ENCODE data around the gene LAMTOR5. TPM values are rescaled to one million over a fixed set of nuclear protein-coding genes. Genes with fewer than 3 reads are reported as not detected.

The LAMTOR5 gene
- total and polyA plus RNA-seq, 10 of the 15 experiments (the other 5 are each of a cell fraction or from before 2014, with no cell fraction given), result 64.1 to 613 (median 315) TPM

DNA sequence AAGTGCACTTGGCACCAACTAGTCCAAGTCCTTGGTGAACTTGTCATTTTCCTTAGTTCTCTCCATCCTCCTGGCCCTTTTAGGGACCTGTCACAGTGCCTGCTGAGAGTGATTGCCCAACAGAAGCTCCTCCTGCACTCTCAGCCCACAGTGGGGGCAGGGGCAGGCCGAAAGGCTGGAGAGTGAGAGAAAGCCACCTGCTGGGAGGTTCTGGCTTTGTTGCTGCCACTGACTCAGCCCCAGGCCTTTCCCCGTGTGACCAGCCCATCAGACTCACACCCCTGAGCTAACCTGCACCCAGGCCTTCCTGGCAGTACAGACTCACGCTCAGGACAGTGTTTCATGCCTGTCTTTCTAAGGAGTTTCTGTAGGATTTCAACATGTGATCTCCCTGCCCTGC, 26.3 kb upstream of the LAMTOR5 start (continued):
- TF ChIP-seq ASH2L (IDR thresholded peaks at IDR 0.05; ENCODE audit: borderline replicate concordance, low read depth) (no peak), GATAD2B (conservative IDR thresholded peaks at IDR 0.05; ENCODE audit: low read depth) (no peak)

DNA sequence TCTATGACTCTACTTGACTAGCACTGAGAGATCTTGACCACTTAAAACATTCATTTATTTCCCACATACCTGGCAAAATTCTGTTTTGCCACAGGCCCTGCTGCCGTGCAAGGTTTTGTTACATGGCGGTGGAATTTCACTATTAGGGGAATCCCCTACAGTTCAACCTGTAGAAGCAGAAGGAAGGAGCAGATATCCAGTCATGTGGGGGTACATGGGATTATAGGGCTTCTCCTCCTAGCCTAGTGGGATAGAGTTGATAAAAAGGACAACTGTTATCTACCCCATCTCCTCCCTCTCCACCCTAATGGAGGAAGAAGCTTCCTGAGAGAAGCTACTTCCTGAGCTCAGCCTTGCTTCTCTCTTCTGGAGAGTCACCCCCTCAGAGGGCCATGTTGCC, 25.7 kb upstream of the LAMTOR5 start:
- H3K4me2 ChIP-seq (ENCODE audit: control insufficient read depth, insufficient read depth), result no peak overlapping the region

More for the DNA sequence above, 25.7 kb upstream of the LAMTOR5 start:
- H2AFZ ChIP-seq (ENCODE audit: control insufficient read depth, low read depth, low read length), result no peak overlapping the region
- H4K20me1 ChIP-seq (ENCODE audit: control insufficient read depth, insufficient read depth), result no peaks in the 10 kb centered on the region
- FAIRE-seq (no peak), ATAC-seq (no peak), DNase-seq (ENCODE audit: low read depth, low spot score) (no peak)
- POLR2A ChIA-PET, result no interaction called here
- TF ChIP-seq, protein P1, sequence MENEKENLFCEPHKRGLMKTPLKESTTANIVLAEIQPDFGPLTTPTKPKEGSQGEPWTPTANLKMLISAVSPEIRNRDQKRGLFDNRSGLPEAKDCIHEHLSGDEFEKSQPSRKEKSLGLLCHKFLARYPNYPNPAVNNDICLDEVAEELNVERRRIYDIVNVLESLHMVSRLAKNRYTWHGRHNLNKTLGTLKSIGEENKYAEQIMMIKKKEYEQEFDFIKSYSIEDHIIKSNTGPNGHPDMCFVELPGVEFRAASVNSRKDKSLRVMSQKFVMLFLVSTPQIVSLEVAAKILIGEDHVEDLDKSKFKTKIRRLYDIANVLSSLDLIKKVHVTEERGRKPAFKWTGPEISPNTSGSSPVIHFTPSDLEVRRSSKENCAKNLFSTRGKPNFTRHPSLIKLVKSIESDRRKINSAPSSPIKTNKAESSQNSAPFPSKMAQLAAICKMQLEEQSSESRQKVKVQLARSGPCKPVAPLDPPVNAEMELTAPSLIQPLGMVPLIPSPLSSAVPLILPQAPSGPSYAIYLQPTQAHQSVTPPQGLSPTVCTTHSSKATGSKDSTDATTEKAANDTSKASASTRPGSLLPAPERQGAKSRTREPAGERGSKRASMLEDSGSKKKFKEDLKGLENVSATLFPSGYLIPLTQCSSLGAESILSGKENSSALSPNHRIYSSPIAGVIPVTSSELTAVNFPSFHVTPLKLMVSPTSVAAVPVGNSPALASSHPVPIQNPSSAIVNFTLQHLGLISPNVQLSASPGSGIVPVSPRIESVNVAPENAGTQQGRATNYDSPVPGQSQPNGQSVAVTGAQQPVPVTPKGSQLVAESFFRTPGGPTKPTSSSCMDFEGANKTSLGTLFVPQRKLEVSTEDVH (IDR thresholded peaks at IDR 0.05; ENCODE audit: low read depth, partially characterized antibody), result no peak
- TF ChIP-seq POLR2AphosphoS2 (IDR thresholded peaks at IDR 0.05; ENCODE audit: low read depth, low read length), result no peak
- TF ChIP-seq MLLT1 (IDR thresholded peaks at IDR 0.05), result no peak
- TF ChIP-seq SIX5 (IDR thresholded peaks at IDR 0.05; ENCODE audit: low read depth, low read length, severe bottlenecking), result no peak
- TF ChIP-seq CREB1 (IDR thresholded peaks at IDR 0.05; ENCODE audit: low read depth), result no peak
- no peak for TF ChIP-seq BMI1 (IDR thresholded peaks at IDR 0.05; ENCODE audit: borderline replicate concordance)
- no peak for TF ChIP-seq CHD4 (IDR thresholded peaks at IDR 0.05)
- TF ChIP-seq SKIL (IDR thresholded peaks at IDR 0.05; ENCODE audit: low read depth, poor library complexity, severe bottlenecking), result no peak
- no peak for TF ChIP-seq CBX5 (IDR thresholded peaks at IDR 0.05; ENCODE audit: low read depth)
- TF ChIP-seq BRCA1 (IDR thresholded peaks at IDR 0.05; ENCODE audit: low read depth, low read length), result no peak
- no peaks in the 10 kb centered on the region for H3K4me1 ChIP-seq (ENCODE audit: control insufficient read depth, insufficient read depth, low read length)
- RAD21 ChIA-PET (ENCODE audit: unreplicated experiment), result no interaction called here
- H3K79me2 ChIP-seq (ENCODE audit: control insufficient read depth, insufficient read depth, low read length), result no peaks in the 10 kb centered on the region
- in situ Hi-C loops (cut with MboI) (no loop called here), intact Hi-C loops (cut with micrococcal nuclease; ENCODE audit: unreplicated experiment) (no loop called here)
- CTCF ChIA-PET, result interaction anchor here (1.1 kb wide), 1 partner anchor 20 kb away, joined by 4 read pairs; no protein-coding TSS in a partner anchor
- H3K4me3 ChIP-seq, result no peak overlapping the region
- WGBS (ENCODE audit: insufficient coverage, insufficient replicate concordance, low lambda C conversion rate, missing lambda C conversion rate), result 100% methylated on average over 2 of the region's 2 CpGs
- H3K9me3 ChIP-seq (replicated peaks; ENCODE audit: control insufficient read depth, insufficient read depth, low read length), result no peaks in the 10 kb centered on the region
- peaks cover 3% of the 10 kb centered on the region in 2 experiments; a peak in 3 of 4 replicates for H3K27me3 ChIP-seq (replicated peaks in 1 of 2; ENCODE audit: control insufficient read depth in 2 of 2, insufficient read depth in 2 of 2, low read length in 1 of 2)
- SMC1A ChIA-PET (ENCODE audit: uncharacterized antibody, unreplicated experiment), result no interaction called here
- no TSS peak for BruUV-seq (replicated peaks)
- H3K9ac ChIP-seq (ENCODE audit: control insufficient read depth, insufficient read depth, low read length), result no peak overlapping the region
- no peaks in the 10 kb centered on the region for H3K36me3 ChIP-seq (ENCODE audit: control insufficient read depth in 2 of 2, insufficient read depth in 2 of 2, low read length in 1 of 2)
- no peak overlapping the region for H3K27ac ChIP-seq (ENCODE audit: control insufficient read depth, insufficient read depth)
